Measurements from ENCODE around the gene LCN1. TPM values are rescaled to one million over a fixed set of nuclear protein-coding genes. Genes with fewer than 3 reads are reported as not detected.
A peak's percentile ranks its signal among the peaks of the same experiment; 100 is the strongest.

Gene LCN1
- total RNA-seq, 4 donors from 2014 or later, result not detected

GRCh38 chr9:135476561-135477355, 44.5 kb upstream of the LCN1 start:
- WGBS, 2 donors, result 83 to 88% methylated on average over 10 of the region's 10 CpGs
- no peak for DNase-seq (ENCODE audit: low spot score in 2 of 2)
- H3K4me3 ChIP-seq (ENCODE audit: low read depth, poor library complexity, severe bottlenecking), result no peak overlapping the region
- no peak for TF ChIP-seq POLR2A (IDR thresholded peaks at IDR 0.05)
- intact Hi-C loops (cut with DNase I; ENCODE audit: low total_unique reads), result no loop called here

DNA sequence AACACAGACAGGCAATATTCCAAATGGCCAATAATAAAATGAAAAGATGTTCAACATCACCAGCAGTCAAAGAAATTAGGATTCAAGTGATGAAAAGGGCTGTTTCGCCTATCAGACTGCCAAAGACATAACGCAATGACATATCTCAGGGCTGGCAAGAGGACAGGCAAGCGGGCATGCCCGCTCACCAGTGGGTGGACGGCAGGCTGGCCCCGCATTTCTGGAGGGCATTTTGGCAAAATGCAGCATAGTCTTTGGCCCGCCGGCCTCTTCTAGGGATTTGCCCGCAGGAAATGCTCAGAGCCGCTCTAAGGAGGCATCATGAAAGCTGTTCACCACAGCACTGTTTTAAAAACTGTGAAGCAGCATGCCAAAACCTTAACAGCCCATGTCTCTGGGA, 43.0 kb upstream of the LCN1 start:
- H3K4me3 ChIP-seq (ENCODE audit: low read depth, poor library complexity, severe bottlenecking), result no peak overlapping the region
- TF ChIP-seq POLR2A (IDR thresholded peaks at IDR 0.05), result no peak
- TF ChIP-seq CTCF (IDR thresholded peaks at IDR 0.05), result no peak
- 43 to 46% methylated on average over 10 of the region's 10 CpGs for WGBS, 2 donors
- no peak for DNase-seq (ENCODE audit: low spot score in 2 of 2)
- intact Hi-C loops (cut with DNase I; ENCODE audit: low total_unique reads), result no loop called here

- 2% methylated on average over 23 to 35 of the region's 64 CpGs for WGBS, 2 donors
- TF ChIP-seq CTCF (IDR thresholded peaks at IDR 0.05) (no peak), POLR2A (IDR thresholded peaks at IDR 0.05) (no peak)
- DNase-seq (ENCODE audit: low spot score in 2 of 2), result no peak
- H3K4me3 ChIP-seq (ENCODE audit: low read depth, poor library complexity, severe bottlenecking), result peak overlapping the region; percentile 21
- intact Hi-C loops (cut with DNase I; ENCODE audit: low total_unique reads), result no loop called here
These were observed 42.3 kb upstream of the LCN1 start for GRCh38 chr9:135478829-135479468.

DNA sequence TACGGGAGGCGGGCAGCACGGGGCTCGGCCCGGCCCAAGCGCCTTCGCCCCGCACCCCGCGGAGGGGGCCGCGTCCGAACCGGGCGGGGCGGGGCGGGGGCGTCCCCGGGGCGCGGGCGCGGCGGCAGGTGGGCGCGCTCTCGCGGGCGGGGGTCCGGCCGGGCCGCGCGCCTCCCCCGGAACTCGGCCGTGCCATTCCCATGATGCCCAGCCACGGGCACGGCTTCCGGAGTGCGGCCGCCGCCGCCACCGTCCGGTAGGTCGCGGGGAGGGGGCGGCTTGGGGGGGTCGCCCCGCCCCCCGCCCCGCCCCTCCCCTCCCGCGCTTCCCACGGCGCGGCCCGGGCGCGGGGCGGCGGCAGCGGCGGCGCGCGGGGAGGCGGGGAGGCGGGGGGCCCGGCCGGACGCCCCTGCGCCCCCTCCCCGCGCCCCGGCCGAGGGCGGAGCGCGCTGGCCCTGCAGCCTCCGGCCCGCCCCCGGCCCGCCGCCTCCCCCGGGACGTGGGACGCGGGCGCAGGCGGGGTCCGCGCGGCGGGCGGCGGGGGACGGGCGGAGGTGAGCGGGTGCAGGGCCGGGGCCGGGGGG, 41.7 kb upstream of the LCN1 start, which contains the start of gene PPP1R26:
PPP1R26 (plus strand) TSS at position 314 of the 584 bp plus-strand sequence. CDS start 4,729 bp downstream, outside the sequence.
- WGBS, 2 donors, result no CpG with 5 or more reads among the region's 103 CpGs
- no peak for DNase-seq (ENCODE audit: low spot score in 2 of 2)
- H3K4me3 ChIP-seq (ENCODE audit: low read depth, poor library complexity, severe bottlenecking), result peak within 1 kb of the TSS; percentile 57
- TF ChIP-seq CTCF (IDR thresholded peaks at IDR 0.05) (no peak), POLR2A (IDR thresholded peaks at IDR 0.05) (no peak)
- intact Hi-C loops (cut with DNase I; ENCODE audit: low total_unique reads), result no loop called here

- TF ChIP-seq POLR2A (IDR thresholded peaks at IDR 0.05), result no peak
- TF ChIP-seq CTCF (IDR thresholded peaks at IDR 0.05), result no peak
- DNase-seq (ENCODE audit: low spot score in 2 of 2), result no peak
- H3K4me3 ChIP-seq (ENCODE audit: low read depth, poor library complexity, severe bottlenecking), result peak overlapping the region; percentile 57
- intact Hi-C loops (cut with DNase I; ENCODE audit: low total_unique reads), result no loop called here
- WGBS, 2 donors, result 1 to 3% methylated on average over 12 to 43 of the region's 76 CpGs
These were observed 40.9 kb upstream of the LCN1 start for GRCh38 chr9:135480071-135480939.
